HG03095 (cell line): ENCODE data around the gene ZNF74.

ENCODE experiments used
- ATAC-seq: cut with Tn5 transposase; IDR thresholded peaks from one replicate; pipeline ENCODE4 v1.9.1; 2021; ENCODE audit warnings: moderate library complexity; ENCODE audit not compliant: unreplicated experiment

The ZNF74 gene

DNA sequence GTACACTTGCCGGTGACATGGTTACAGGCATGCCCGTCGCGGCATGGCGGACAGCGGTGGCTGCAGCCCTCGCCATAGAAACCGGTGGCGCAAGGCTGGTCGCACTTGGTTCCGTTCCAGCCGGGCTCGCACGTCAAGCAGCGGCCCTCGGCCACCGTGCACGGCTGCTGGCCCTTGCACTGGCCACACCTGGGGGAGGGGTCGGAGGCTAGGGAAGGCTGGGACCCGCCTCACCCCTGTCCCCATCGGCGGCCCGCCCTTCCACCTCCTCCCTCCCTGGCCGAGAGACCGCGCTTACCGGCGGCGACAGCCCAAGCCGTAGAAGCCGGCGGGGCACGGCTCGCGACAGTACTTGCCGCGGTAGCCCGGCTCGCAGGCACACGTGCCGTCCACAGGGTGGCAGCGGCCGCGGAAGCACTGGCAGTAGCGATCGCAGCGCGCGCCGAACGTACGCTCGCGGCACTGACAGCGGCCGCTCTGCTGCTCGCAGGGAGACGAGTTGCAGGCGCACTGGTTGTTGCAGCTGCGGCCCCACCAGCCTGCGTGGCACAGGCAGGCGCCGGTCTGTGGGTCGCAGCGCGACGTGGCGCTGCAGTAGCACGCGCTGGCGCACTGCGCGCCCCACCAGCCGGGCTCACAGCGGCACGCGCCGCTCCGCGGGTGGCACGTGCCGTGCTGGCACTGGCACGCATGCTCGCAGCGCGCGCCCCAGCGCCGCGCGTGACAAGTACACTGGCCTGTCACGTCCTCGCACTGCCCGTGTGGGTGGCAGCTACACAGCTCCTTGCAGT lies 37.0 kb downstream of the ZNF74 start:
- ATAC-seq, result no peak

DNA sequence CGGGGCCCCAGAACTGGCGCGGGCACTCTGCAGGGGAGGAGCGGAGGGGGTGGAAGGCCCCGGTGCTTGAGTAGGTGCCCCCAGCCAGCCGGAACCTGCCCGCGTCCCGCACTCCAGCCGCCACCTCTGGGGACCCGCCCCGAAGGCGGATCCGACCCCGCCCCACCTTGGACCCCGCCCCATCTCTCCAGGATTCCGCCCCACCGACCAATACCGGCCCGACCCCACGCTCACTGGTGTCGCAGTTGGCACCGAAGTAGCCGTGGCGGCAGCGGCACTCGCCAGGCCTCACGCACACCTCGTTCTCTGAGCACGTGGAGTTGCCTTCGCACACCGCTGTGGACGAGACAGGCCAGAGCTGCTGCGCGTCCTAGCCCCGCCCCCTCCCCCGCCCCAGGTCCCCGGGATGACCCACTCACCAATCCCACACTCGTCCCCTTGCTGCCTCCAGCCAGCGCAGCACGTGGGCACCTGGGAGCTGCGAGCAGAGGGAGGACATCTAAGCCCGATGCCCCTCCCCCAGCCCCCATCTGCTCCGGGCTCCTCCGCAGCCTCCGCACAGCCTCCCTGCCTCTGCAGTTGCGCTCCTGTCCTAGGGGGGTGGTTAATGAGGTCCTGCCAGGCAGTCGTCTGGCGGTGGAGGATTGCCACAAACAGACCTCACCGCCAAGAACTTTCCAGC lies 37.7 kb downstream of the ZNF74 start:
- no peak for ATAC-seq

DNA sequence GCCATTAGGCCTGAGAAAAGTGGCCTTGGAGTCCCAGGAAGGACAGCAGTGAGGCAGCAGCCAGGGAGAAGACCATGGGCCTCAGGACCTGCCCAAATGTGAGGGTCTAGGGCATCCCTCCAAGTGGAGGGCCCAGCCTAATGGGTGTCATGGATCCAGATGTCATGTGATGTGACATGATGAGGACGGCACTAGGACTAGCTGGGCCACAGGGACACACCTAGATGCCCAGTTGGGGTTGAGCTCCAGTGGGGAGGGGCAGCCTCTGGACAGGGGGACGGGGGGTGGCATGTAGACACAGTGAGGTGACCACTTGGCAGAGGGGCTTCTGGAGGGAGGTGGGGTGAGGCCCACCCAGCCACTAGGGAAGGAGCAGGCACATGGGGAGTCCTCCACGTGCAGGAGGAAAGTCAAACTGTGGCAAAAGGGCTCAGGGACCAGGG lies 38.3 kb downstream of the ZNF74 start:
- ATAC-seq, result no peak

DNA sequence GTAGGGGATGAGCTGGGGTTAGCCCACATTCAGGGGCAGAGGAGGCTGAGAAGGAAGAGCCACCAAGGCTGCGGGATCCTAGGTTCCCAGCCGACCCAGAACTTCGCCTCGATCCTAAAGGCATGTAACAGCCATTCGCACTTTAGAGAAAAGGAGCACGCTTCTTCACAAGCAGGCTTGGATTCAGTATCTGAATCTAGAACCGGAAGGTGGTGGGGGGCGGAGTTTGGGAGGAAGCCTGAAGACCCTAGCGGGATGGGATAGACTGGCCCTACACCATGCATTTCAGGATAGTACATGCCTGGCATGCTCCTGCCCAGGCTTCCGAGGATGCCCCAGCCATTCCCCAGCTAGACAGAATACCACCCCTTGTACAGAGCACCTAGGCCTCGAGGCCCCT lies 39.2 kb downstream of the ZNF74 start:
- no peak for ATAC-seq

DNA sequence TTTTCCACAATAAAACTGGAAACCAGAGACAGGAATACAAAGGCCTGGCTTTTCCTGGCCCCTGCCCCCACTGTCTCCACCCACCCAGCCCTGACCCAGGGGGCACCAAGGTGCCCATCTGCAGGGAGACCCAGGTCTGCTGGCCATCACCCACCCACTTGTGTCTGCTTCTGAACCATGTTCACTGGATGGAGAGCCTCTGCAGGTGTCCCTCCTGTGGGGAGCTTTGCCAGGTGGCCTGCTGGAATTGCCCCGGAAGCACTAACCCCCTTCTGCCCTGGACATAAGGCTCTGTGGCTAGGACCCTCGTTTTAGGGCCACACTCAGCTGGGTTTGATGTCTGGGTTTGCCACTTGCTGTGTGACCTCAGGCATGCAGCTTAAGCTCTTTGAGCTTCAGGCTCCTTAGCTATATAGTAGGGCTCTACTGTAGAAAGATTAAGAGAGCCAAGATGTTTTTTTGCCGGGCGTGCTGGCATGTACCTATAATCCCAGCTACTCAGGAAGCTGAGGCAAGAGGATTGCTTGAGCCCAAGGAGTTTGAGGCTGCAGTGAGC lies 39.8 kb downstream of the ZNF74 start:
- ATAC-seq, result no peak

DNA sequence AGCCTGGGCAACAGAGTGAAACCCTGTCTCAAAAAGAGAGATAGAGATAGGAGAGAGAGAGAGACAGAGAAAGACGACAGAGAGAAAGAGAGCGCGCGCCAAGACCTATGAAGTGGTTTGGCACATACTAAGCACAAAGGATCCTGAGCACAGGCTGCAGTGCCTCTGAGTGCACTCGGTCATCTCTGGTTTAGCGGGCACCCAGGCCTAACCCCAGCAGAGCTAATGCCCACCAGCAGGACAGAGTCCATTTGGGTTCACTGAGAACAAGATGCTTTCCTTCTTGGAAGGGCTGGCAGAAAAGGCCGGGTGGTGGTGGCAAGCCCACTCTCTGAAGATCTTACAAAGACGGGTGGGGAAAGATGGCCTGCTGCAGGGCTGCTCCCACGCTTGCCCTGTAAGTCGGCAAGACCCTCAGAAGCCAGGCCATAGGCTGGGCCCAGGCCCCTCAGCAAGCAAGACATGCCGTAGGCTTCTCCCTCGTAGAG lies 40.4 kb downstream of the ZNF74 start:
- no peak for ATAC-seq

DNA sequence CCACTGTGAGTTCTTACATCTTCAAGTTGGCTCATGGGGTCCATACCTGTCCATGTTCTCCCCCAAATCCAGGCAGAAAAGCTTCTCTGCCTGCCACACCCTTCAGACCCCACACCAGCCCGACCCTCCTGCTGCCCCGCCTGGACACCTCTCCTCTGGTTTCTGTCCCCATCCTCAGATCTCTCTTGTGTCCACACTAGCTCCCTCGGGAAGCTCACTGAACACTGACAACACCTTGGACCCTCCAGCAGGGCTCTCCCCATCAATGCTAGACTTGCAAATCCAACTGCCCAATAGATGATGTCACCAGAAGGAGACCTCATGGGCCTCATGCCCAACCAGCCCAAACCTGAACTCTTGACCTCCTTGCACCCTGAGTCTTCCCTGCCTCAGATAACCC lies 40.8 kb downstream of the ZNF74 start:
- no peak for ATAC-seq

DNA sequence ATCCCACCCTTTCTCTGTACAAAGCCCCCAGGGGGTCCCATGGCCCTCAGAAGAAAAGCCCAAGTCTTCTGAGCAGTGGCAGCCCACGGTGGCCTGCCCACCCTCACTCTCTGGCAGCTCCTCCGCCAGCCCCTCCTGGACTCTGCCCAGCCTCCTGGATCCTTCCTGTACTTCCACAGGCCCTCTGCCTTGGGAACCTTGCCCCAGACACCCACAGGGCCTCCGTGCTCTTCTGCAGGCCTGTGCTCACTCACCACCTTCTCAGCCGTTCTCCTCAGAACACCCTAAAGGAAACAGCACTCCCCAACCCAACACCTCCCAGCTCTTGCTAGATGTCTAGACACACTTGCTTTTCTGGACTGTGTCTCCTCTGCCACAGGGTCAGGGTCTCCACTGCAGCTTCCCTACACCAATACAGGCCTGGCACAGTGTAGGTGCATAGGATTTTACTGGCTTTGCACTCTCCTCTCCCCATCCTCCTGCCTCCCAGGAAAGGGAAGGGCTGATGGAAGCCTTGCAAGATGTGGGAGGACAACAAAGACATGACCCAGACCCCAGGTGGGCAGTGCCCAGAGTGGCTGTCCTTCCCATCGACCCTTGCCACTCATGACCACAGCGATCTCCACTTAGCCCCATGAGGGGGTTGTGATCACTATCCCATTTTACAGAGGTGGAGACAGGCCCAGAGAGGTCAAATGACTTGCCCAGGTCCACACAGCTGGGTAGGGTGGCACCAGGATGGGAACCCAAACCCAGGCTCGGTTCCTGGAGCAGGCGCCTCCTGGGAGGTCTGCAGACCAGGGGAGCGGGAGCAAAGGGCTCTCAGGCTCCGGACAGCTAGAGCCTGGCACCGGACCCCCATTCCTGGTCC lies 41.7 kb downstream of the ZNF74 start:
- ATAC-seq, result no peak

DNA sequence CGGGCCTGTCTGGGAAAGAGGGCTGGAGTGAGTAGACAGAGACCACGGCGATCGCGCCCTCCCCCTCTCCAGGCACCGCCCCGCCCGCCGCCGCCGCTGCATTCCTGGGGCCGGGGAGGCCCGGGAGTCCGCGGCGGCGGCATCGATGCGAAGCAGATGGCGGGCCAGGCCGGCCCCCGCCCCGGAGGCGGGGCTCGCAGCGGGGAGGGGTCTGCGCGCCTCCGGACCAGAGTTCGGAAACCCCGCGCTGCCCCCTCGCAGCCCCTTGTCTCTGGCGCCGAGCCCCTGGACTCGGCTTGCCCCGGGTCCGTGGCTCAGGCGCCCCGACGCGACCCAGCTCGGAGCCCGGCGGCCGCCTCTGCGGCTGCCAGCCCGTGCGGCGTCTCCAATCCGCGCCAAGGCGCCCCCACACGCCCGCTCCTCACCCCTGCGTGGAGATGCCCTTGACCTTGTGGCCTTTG lies 42.4 kb downstream of the ZNF74 start:
- ATAC-seq, result no peak

DNA sequence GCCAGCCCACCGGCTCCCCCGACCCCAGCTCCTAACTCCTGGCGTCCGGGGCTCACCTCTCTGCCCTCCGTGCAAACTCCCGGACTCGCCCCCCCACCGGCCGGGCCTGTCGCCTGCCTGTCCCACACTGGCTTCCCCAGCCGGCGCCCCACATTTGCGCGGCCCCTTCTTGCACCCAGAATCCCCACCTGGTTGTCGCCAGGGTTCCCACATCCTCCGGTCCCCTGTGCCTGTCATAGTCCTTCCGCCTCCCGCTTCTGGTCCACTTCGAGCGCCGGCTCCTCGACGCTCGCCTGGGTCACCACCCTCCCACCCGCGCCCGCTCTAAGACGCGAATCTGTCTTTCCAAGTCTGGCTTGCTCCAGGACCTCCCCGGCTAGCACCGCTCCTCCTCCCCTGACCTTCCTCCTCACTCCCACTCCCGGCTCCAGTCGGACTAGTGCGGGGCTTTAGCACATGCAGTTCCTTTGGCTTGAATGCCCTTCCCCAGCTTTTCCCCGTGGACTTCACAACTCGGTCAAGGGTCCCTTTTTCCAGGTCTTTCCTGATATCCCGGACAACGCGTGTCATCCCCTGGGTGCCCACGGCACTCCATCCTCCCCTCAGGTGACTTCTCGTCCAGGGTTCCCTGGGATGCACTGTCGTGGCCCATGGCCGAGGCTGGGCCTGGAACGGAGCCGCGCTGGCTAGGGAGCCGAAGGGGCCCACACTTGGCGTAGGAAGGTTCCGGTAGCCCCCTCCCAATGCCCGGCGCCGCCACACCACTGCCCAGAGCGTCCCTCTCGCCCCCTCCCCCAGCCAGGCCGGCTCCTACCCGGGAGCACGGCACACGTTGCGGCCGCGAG lies 43.0 kb downstream of the ZNF74 start:
- ATAC-seq, result no peak

DNA sequence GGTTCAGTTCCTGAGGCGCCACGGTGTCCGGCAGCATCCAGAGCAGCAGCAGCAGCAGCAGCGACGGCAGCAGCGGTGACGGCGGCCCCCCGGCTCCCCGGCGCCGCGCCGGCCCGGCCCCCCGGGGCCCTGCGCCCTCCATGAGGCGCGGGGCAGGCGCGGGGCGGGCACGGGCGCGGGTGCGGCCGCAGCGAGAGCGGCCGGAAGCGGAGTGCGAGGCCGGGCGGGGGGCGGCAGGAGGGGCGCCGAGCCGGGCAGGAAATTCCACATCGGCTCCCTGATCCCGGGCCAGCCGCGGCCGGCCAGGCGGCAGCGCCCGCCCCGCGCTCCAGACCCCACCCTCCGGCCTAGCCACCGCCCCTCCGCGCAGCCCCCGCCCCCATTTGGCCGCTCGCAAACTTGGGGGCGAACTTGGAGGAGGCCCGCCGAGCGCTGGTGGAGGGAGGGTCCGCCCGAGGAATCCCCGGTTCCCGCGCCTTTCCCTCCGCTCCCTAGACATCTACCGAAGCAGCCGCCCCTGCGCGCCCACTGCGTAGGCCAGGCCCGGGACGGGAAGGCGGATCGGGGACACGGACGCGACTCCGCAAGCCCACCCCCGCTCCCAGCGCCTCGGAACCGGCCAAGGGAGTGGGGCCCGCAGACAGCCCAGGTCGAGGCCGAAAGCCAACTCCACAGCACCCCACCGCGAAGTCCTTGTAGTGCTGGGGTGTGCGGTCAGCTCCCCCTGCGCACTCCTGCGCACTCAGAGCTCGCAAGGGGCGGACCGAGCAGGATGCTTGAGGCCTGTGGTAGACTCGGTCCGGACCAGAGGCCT lies 43.9 kb downstream of the ZNF74 start, which contains the start of gene SCARF2:
Gene SCARF2, minus strand, starts transcription at position 213 of the 814 bp plus-strand sequence. Its CDS starts 71 bp downstream, at position 142.
- no peak for ATAC-seq

DNA sequence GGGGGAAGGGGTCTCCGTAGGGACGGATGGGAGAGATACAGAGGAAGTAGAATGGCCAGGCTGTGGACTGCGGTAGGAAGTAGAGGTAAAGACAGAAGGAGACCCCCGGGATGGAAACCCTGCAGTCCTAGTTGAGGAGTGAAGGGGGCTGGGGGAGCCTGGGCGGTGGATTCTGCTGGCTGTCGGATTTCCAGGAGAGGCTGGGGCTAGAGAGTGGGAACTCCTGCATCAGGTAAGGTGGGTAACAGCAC lies 44.4 kb downstream of the ZNF74 start:
- ATAC-seq, result no peak

DNA sequence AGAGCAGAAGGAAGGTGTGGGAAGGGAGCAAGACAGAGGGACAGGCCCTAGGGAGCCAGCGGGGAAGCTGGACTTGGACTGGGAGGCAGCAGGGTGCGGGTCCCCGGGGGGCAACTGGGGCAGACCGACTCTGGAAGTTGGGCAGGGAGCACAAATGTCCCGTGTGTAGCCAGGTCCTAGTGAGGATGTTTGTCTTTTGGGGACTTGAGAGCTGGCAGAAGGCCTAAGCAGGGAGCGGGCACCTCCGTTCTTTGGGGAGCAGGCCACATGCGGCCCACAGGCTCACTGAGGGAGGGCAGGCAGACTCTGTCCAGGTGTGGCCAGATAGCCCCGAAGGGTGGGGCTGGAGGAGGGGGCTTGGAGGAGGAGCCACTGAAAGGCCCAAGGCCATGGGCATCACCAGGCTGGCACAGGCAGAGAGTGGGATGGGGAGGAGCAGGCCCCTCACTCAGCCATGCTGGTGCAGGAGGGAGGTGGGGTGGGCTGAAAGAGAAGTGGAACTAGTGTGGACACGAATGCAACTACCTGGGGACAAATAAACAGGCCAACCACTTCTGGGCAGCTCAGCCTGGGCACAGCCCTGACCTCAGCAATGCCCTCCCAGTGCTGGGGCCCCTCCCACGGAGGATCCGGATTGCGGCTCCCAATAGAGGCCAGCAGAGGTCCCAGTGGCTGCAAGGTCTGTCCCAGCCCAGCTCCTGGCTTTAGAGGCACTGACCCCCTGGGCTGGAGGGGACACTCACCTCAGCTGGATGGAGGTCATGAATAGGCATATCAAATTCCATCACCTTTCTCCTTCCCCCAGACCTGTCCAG lies 44.9 kb downstream of the ZNF74 start:
- no peak for ATAC-seq

DNA sequence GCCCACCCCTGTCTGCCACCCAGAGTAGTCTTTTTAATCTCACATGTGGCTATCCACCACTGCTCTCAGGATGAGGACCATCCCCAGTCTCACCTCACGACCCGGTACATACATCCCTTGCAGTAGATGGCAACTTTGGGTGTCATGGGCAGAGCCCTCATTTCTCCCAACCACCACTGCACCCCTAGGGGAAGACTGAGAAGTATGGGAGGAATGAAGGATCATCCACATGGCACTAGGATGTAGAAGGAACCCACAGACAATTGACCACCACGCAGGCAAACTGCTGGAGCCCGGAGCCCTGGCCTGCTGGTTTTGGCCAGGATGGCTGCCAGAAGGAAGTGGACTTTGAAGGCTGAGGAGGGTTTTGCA lies 45.6 kb downstream of the ZNF74 start:
- ATAC-seq, result no peak

DNA sequence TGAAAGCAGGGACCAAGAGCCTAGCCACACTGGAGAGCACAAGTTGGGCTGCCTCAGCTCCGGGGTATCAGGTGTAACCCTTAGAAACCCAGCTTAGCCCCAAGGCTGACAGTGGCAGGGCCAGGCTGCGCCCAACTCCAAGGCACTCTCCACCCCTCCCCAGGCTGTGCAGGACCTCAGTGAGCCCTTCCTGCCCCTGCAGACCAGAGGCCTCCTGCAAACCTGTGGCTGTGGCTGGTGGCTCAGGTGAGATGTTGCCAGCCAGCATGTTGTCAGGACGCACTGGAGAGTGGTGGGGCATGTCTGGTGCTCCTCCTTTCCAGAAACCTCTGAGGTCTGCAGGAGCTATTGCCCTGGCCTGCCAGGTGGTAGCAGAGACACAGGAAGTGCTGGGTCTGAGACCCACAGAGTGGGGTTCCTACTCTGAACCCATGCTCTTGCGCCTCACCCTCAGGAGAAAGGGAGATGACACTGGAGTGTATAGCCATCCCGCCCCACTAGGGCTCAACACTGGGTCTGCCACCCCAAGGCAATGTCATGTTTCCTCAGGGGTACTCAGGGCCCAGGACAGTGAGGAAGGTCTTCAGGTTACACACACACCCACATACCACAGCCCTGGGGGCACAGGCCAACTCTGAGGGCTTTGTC lies 46.1 kb downstream of the ZNF74 start:
- ATAC-seq, result no peak

DNA sequence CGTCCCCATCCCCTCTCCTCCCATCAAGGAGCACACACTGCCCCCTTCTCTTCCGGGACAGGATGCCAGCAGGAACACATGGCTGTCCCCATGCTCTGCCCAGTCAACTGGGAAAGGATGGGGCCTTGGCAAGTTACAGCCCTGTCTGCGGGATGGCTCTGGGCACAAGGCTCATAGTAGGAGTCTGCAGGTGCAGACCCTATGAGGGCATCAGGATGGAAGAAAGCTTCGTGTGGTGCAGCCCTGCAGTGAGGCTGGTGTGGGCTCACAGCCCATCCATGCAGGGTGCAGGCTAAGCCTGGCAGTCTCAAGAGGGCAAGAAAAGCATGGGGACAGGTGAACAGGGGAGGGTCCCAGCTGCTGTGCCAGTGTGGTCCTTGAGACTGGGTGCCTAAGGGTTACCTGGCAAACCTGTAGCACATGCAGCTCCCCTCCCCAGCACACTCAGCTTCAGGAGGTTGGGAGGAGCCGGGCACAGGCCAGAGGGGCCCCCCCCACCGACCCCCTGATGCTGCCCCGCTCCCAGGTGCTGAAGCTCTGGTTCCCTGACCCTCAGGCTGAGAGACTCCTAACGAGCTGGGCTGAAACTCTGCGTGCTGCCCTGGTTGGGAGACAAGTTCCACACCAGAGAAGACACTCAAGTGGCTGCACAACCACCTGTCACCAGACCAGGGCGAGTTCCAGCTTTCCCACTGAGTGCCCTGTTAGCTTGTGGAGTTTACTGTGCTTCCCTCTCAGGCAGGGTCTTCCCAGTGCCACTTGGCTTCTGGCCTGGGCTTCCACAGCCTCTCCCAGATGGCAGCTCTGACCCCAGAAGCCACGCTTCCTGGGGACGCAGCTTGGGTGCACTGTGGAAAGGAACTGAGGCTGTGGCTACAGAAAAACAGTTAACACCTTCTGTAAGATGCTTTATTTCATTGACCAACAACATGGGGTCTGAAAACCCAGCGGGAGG lies 47.0 kb downstream of the ZNF74 start:
- ATAC-seq, result no peak
